HepG2 (cell line): ENCODE measurements around the gene CES2. TPM values are rescaled to one million over a fixed set of nuclear protein-coding genes. Genes with fewer than 3 reads are reported as not detected.

Source experiments
- CTCF ChIP-seq: sonication (generic); formaldehyde crosslinking; IDR thresholded peaks from 2 replicates; pipeline ENCODE4 v1.5.0; 2020; ENCODE audit warnings: mild to moderate bottlenecking, missing genetic modification reagents, moderate library complexity
- DNMT3B ChIP-seq: conservative IDR thresholded peaks from 2 replicates; pipeline ENCODE4 v1.6.1; 2016; ENCODE audit warnings: missing biosample characterization, control low read depth
- ELK4 ChIP-seq: sonication (generic); formaldehyde crosslinking; IDR thresholded peaks from 2 replicates; pipeline ENCODE4 v1.9.0; 2021; ENCODE audit warnings: missing genetic modification reagents, borderline replicate concordance
- FOSL2 ChIP-seq: sonication (generic); formaldehyde crosslinking; IDR thresholded peaks from 2 replicates; pipeline ENCODE4 v1.4.0; 2020; ENCODE audit warnings: missing genetic modification reagents
- HMGXB3 ChIP-seq: sonication (generic); formaldehyde crosslinking; IDR thresholded peaks from 2 replicates; pipeline ENCODE4 v1.4.0; 2020; ENCODE audit warnings: missing genetic modification reagents, borderline replicate concordance
- HNF4A ChIP-seq: sonication (generic); formaldehyde crosslinking; IDR thresholded peaks from 2 replicates; pipeline ENCODE4 v1.4.0; 2020; ENCODE audit warnings: missing genetic modification reagents
- IRF2 ChIP-seq: IDR thresholded peaks from 2 replicates; pipeline ENCODE4 v1.6.1; 2018; ENCODE audit warnings: missing genetic modification reagents, missing compliant biosample characterization
- PATZ1 ChIP-seq: sonication (generic); formaldehyde crosslinking; IDR thresholded peaks from 2 replicates; pipeline ENCODE4 v1.4.0; 2020; ENCODE audit warnings: missing genetic modification reagents
- PPARG ChIP-seq: conservative IDR thresholded peaks from 2 replicates; pipeline ENCODE4 v1.6.1; 2016; ENCODE audit warnings: missing biosample characterization, missing genetic modification reagents
- RFXAP ChIP-seq: sonication (generic); formaldehyde crosslinking; IDR thresholded peaks from 2 replicates; pipeline ENCODE4 v1.4.0; 2020; ENCODE audit warnings: missing genetic modification reagents, borderline replicate concordance
- RNF2 ChIP-seq: fragments of 450-650 bp; conservative IDR thresholded peaks from 2 replicates; pipeline ENCODE4 v1.6.1; 2016; ENCODE audit warnings: low read depth
- RXRB ChIP-seq: IDR thresholded peaks from 2 replicates; pipeline ENCODE4 v1.6.1; 2016; ENCODE audit warnings: borderline replicate concordance, missing genetic modification reagents, missing compliant biosample characterization
- SRSF1 ChIP-seq: fragments of 200-400 bp; formaldehyde crosslinking; optimal IDR thresholded peaks from 2 replicates; pipeline ENCODE3; 2017; ENCODE audit warnings: mild to moderate bottlenecking, low read depth, low read length, moderate library complexity
- ZBTB14 ChIP-seq: sonication (generic); formaldehyde crosslinking; IDR thresholded peaks from 2 replicates; pipeline ENCODE4 v1.4.0; 2020; ENCODE audit warnings: missing genetic modification reagents
- ZFP36 ChIP-seq: fragments of 150-350 bp; IDR thresholded peaks from 2 replicates; pipeline ENCODE4 v1.6.1; 2018; ENCODE audit warnings: borderline replicate concordance, low read length, low read depth; ENCODE audit not compliant: partially characterized antibody
- ZNF30 ChIP-seq: sonication (generic); formaldehyde crosslinking; IDR thresholded peaks from 2 replicates; pipeline ENCODE4 v1.5.0; 2020; ENCODE audit warnings: mild to moderate bottlenecking, missing genetic modification reagents
- ZNF580 ChIP-seq: IDR thresholded peaks from 2 replicates; pipeline ENCODE4 v1.6.1; 2016; ENCODE audit warnings: low read depth, borderline replicate concordance
- polyA plus RNA-seq, 8 experiments: library from polyadenylated mRNA; depleted of rRNA in 3 of 8; stranded (reverse) in 7 of 8; unstranded in 1 of 8; fragments of >200 nt; fragmentation: Illumina TruSeq in 4 of 8; extraction: Trizol in 4 of 8; gene quantifications; 2 replicates each; pipeline versions ENCODE4 v1.2.1 to v1.2.3, GENCODE V29; 2011 to 2016; ENCODE audit warnings: low read depth in 4 of 8, missing spikeins in 1 of 8, mixed read lengths in 1 of 8; ENCODE audit not compliant: insufficient read depth in 1 of 8
- total RNA-seq, 5 experiments: library from RNA; depleted of rRNA; stranded (reverse); fragments of >200 nt; fragmentation: Illumina TruSeq; extraction: Trizol; gene quantifications; 2 replicates each; pipeline ENCODE4 v1.2.3, GENCODE V29; 2016; ENCODE audit warnings: low read depth in 1 of 5

Gene CES2
- total and polyA plus RNA-seq, 2 of the 13 experiments (the other 11 are each of a cell fraction or from before 2014, with no cell fraction given): 50.6 to 63.8 TPM

GRCh38 chr16:66947302-66948065 is 12.2 kb downstream of the CES2 start (continued):
- TF ChIP-seq RFXAP (CRISPR knock-in tag) (0 out of 2 replicates have a peak, but pooled peaks have one; percentile 18), ZFP36 (peak; percentile 4), ZNF30 (CRISPR knock-in tag) (no peak), PATZ1 (CRISPR knock-in tag) (peak; percentile 50; the same call in 1 of the 2 replicates), ZBTB14 (peak; percentile 25; the same call in 1 of the 2 replicates), ELK4 (no peak), SRSF1 (no peak), PPARG (peak; percentile 74), HNF4A (CRISPR knock-in tag) (0 out of 2 replicates have a peak, but pooled peaks have one; percentile 3), ZNF580 (peak; percentile 73; the same call in 1 of the 2 replicates), DNMT3B (CRISPR knock-in tag) (no peak), IRF2 (CRISPR knock-in tag) (peak; percentile 74; the same call in 1 of the 2 replicates), CTCF (CRISPR knock-in tag) (peak; percentile 92), FOSL2 (0 out of 2 replicates have a peak, but pooled peaks have one; percentile 21), RNF2 (no peak), RXRB (CRISPR knock-in tag) (peak; percentile 69; the same call in 1 of the 2 replicates), HMGXB3 (CRISPR knock-in tag) (peak; percentile 30; the same call in 1 of the 2 replicates)
